HG02970 (cell line): ENCODE results near the gene SCN10A.

Experiments
- ATAC-seq: cut with Tn5 transposase; IDR thresholded peaks from one replicate; pipeline ENCODE4 v1.9.1; 2021; ENCODE audit warnings: mild to moderate bottlenecking, moderate library complexity, moderate number of reproducible peaks; ENCODE audit not compliant: unreplicated experiment, low FRiP score

SCN10A gene

GRCh38 chr3:38816026-38816425 lies at the start of gene SCN10A:
TSS of gene SCN10A (minus strand) at chr3:38816217. CDS start at chr3:38794010, 22,207 bp downstream.
- ATAC-seq, result no peak

DNA sequence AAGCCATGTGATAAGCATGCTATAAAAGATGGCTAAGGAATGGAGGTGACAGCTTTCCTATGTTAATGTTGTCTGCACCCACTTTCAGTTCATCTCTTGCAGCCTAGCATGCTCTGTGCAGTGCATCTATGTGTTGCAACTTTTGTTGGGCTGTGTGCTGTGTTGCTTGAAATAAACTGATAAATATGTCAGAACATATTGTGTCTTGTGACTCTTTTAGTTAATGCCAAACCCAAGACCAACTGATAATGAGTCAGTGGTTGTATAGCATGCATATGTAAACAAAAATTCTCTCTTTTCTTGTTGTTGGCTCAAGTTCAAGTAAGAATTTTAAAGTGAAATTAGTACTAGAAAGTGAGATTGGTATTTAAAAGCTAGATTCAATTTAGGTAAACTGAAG lies 37.0 kb upstream of the SCN10A start:
- no peak for ATAC-seq

- ATAC-seq, result no peak
These were observed 27.9 kb upstream of the SCN10A start for GRCh38 chr3:38843898-38844297.

DNA sequence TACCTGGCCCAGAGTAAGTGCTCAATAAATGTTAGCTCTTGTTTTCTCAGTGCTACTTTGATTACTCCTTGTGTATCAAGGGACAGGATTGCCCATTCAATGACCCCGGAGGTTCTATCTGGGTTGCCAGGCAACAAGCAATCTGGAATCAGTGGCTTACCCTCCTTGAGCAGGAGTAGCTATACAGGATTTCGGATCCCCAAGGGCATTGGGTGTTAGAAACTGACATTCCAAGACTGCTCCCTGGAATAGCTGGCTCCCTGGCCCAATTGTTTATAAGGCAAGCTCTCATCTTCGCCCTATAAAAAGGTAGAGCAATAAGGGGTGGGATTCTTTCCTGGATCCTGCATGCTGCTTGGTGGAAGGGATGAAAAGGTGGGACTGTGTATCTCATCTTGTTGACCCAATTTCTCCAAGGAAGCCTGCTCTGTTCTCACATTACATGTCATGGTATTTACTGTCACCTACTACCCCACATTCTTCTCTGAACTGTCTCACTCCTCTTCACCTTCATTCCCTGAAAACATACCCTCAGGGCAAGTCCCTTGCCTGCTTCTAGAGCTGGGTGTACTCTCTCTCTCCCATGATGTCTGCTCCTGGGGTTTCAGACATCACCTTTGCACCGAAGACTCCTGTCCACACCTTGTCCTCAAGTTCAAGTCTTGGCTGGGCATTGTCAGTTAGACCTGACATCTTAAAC lies 26.4 kb upstream of the SCN10A start:
- ATAC-seq, result no peak

DNA sequence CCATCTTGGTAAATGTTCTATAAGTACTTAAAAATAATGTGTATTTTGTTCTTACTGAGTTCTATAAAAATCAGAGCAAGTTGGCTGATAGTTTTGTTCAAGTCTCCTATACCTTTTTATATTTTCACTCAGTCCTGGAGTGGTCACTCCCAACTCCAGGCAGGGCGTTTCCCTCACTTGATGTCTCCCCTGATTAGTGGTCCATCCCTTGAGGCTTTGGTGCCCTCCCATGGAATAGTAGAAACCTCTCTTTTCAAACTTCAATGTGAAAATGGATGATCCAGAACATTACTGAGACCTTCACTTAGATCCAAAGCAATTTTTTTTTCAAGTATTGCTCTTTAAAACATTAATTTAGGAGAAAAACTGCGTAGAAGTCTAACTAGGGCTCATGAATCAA lies 25.0 kb upstream of the SCN10A start:
- no peak for ATAC-seq

DNA sequence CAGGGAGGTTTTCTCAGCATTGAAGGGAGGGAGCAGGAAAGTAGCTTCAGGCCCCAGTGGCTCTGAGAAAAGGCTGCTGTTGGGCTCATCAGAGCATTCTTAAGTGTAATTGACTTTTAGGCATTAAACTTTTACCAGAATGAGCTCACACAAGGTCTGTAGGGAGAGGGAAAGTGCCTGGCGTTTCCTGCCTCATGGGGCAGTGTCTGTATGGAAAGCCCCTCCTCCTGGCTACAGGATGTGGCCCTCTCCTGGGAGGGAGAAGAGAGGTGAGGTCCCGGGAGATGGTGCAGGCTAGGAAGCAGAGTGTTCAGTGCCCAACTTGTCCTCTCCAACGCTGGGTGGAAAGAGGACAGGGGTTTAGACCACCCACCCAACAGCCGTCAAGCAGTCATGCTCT lies 21.3 kb upstream of the SCN10A start:
- ATAC-seq, result no peak

DNA sequence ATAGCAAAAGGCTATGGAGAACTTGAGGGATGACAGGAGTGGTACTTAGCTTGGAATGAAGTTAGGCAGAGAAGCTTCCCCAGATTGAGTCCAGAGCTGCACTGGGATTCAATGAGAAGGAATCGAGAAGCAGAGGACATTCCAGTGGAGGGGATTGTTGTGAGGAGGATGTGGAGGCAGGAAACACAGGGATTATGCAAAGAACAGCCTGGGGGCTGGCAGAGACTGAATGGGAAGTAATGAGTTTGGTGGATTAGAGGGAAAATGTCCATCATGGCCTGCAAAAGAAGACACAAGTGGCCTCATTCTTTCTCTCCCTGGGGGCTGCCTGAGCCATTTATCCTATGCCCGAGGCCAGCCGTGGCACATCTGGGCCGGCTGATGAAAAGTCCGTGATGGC lies 20.5 kb upstream of the SCN10A start:
- ATAC-seq, result no peak

GRCh38 chr3:38835939-38836338 lies 19.9 kb upstream of the SCN10A start:
- no peak for ATAC-seq

DNA sequence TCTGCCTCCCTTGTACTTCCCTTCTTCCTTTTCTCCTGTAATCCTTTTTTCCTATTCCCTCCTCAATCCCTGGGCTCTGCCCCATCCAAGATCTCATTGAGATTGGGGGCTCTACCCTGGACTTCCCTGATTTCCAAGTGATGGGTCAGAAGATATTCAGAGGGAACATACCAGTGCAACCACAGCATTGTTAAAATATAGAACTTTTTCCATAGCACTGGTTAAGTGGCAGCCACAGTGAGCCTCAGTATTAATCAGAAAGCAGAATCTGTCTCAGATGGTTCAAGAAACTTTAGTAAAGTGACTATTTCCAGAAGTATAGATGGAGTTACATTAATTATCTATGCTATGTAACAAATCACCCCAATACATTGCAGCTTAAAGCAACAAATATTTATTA lies 18.7 kb upstream of the SCN10A start:
- no peak for ATAC-seq

DNA sequence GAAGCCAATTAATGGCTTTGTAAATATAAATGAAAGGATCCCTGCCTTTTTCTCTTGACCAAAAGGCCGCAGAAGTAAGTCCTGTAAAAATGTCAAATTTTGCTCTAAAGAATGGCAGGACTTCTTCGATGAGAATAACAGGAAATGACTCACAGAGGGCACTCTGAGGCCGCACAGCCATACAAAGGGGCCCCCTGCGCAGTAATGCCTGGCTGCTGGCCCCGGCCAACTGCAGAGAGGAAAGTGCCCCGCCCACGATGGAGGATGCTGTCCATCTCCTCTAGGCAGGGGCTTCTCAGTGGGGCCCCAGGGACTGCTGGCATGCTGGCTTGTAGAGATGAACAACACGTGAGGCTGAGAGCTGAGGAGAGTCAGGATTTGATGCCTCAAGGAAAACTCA lies 18.1 kb upstream of the SCN10A start:
- no peak for ATAC-seq

DNA sequence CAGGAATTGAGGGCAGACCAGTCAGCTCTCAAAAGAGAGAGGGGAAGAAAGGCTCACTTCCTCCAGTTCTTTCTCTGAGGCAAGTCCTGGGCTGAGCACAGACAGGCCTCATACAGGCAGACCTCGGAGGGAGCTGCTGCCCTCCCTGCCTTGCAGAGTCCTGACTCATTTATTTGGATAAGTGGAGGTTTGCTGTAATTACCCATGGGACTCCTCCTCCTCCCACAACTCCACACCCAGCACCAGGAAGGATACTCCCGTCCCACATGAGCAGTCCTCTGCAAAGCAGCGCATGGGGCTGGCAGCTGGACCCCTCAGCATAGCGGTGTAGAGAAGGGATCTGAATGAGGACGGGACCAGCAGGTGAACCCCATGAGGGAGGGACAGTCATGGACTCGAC lies 13.4 kb upstream of the SCN10A start:
- ATAC-seq, result no peak

GRCh38 chr3:38828681-38829080 lies 12.7 kb upstream of the SCN10A start:
- ATAC-seq, result no peak

GRCh38 chr3:38827791-38828190 lies 11.8 kb upstream of the SCN10A start:
- no peak for ATAC-seq

GRCh38 chr3:38826001-38826400 lies 10.0 kb upstream of the SCN10A start:
- ATAC-seq, result no peak

DNA sequence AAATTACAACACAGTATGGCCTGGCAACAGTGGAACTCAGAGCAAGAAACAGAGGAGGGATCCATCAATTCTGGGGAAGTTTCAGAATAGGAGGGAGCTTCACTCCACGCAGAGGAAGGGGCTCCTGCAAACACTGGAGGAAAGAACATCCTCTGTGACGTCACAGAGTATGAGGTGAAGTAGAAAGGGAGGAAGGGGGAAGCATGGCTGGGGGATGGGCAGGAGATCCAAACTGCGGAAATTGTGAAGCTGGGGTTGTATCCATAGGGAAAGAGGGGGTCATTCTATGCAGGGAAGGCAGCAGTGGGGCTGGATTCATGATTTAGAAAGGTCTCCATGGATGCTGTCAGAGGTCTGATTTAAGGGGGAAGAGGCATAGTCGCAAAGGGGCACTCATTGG lies 8.3 kb upstream of the SCN10A start:
- no peak for ATAC-seq

GRCh38 chr3:38823722-38824121 lies 7.7 kb upstream of the SCN10A start:
- ATAC-seq, result no peak

DNA sequence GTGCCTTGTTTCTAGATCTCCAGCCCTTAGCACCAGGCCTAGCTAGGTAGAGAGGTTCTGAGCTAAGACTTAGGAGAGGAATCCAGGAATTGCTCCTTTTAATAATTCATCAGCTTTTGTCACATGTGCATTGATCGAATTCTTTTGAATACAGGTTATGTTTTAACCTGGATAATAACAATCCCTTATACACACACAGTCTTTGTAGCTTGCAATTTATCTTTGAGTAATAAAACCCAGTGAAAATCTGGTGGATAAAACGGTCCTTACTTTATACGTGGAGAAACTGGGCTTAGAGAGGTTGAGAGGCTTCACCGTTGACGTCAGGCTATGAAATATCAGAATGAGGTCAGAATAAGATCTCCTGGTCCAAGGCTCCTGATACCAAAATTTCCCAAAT lies 7.2 kb upstream of the SCN10A start:
- ATAC-seq, result no peak

DNA sequence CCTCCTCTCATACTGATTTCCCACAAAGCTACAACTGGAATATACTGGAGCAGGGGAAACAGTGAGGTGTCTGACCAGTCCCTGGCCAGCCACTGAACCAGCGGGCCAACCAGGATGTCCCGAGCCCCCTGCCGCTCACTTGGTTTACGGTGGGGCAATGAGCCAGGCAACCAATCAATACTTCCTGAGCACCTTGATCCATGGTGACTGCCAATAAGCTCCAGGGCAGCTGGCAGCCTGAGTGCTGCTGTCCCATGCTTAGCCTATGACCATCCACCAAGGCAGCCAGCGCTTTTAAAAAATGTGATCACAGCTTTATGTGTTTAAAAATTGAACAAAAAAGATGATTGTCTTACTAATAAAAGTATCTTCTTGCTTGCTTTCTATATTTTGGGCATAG lies 4.2 kb downstream of the SCN10A start:
- ATAC-seq, result no peak

DNA sequence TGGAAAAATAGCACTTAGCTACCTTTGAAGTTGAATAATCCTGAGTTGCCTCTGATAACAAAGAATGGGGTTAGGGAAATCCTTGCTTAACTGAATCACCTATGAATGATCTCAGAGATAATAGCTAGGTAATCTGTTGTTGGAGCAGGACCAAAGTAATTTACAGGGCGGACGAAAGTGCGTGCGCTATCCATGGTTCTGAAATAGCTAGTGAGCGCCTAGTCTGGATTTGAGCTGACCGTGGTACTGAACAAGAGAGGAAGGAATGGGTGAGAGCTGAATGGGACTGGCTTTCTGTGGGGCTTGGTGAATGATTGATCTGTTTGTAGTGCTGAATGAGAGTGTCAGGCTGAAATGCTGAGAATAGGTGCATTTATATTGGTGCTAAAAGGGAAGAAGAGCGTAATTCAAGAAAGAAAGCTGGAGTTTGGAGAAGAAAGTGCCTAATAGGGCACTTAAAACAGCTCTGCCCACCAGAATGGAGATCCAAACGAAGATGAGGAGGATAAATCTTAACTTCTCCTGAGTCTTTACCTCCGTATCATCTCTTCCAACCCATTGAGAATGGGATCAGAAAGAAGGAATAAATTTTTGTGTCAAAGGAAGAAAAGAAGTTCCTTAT lies 10.1 kb downstream of the SCN10A start:
- ATAC-seq, result no peak

GRCh38 chr3:38805004-38805403 lies 11.0 kb downstream of the SCN10A start:
- ATAC-seq, result no peak

GRCh38 chr3:38800511-38800910 lies 15.5 kb downstream of the SCN10A start:
- ATAC-seq, result no peak

DNA sequence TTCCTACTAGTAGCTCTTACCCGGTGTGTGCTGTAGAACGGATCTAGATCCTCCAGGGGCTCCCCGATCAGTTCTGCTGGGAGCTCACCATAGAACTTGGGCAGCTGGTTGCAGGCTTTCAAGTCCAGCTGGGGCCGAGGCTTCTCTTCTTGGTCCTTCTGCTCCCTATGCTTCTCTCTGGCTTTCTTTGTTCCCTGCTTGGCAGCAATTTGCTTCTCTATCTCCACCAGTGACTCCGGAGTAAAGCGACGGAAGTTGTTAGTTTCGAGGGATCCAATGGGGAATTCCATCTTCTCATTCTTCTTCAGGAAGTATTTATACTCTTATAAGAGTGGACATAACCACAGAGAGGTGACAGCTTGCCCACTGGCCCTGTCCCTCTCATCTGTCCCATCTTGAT lies 22.3 kb downstream of the SCN10A start:
- no peak for ATAC-seq
